Muscle of leg (tissue), 11 donors: ENCODE measurements around the gene ZNF556. TPM values are rescaled to one million over a fixed set of nuclear protein-coding genes. Genes with fewer than 3 reads are reported as not detected.
"Not testable (repeated sequence)": the region's sequence is repeated elsewhere in the genome, so short reads cannot be mapped to it uniquely, and the experiment has no call there.

ENCODE experiments used
- DNase-seq: peaks from one replicate; pipeline ENCODE4 v3.0.0; 2013
- H3K27ac ChIP-seq: one replicate; pipeline ENCODE4 v1.5.1; 2013; ENCODE audit warnings: mild to moderate bottlenecking, low read length, control low read depth
- H3K27me3 ChIP-seq: one replicate; pipeline ENCODE4 v1.6.1; 2013; ENCODE audit warnings: low read length; ENCODE audit not compliant: control insufficient read depth, insufficient read depth
- H3K36me3 ChIP-seq: one replicate; pipeline ENCODE4 v1.6.1; 2013; ENCODE audit warnings: low read length; ENCODE audit not compliant: control insufficient read depth, insufficient read depth
- H3K4me1 ChIP-seq: one replicate; pipeline ENCODE4 v1.6.1; 2013; ENCODE audit warnings: low read length; ENCODE audit not compliant: control insufficient read depth, insufficient read depth
- H3K4me3 ChIP-seq: one replicate; pipeline ENCODE4 v1.5.1; 2013; ENCODE audit warnings: low read length, control low read depth
- H3K9me3 ChIP-seq: replicated peaks from 2 replicates; pipeline ENCODE4 v1.6.1; 2013; ENCODE audit warnings: low read depth, low read length; ENCODE audit not compliant: control insufficient read depth
- WGBS: methylation state at CpG from one replicate; pipeline ENCODE4 v1.1.5; 2013; ENCODE audit warnings: missing lambda C conversion rate; ENCODE audit not compliant: insufficient coverage; 5-methylcytosine and 5-hydroxymethylcytosine counted together
- polyA plus RNA-seq, 8 donors: library from polyadenylated mRNA; unstranded; fragments of 120-200 nt; gene quantifications; one replicate each; pipeline versions ENCODE4 v1.2.1 to v1.2.3, GENCODE V29; 2013; ENCODE audit warnings: inconsistent platforms in 1 of 8, low replicate concordance in 1 of 8; ENCODE audit not compliant: insufficient read length in 8 of 8, insufficient read depth in 1 of 8
- total RNA-seq: library from RNA; stranded (reverse); fragments of 120-200 nt; gene quantifications from one replicate; pipeline ENCODE4 v1.2.4, GENCODE V29; 2013

The ZNF556 gene
- total and polyA plus RNA-seq, 9 donors = 20.7 to 38.3 (median 34.8) TPM

- not testable (repeated sequence) for H3K9me3 ChIP-seq, H3K36me3 ChIP-seq, H3K4me1 ChIP-seq, H3K27me3 ChIP-seq, H3K4me3 ChIP-seq, DNase-seq, H3K27ac ChIP-seq
- 89% methylated on average over 12 of the region's 13 CpGs for WGBS
Measured at GRCh38 chr19:2903326-2903725, 36.2 kb downstream of the ZNF556 start.

GRCh38 chr19:2905918-2906519 lies 38.9 kb downstream of the ZNF556 start:
- DNase-seq = no peak
- 95% methylated on average over 6 of the region's 11 CpGs for WGBS
- H3K27me3 ChIP-seq = no peaks in the 10 kb centered on the region

GRCh38 chr19:2906631-2907195 lies 39.6 kb downstream of the ZNF556 start:
- Histone ChIP-seq H3K4me3 (no peak overlapping the region), H3K27me3 (no peaks in the 10 kb centered on the region), H3K4me1 (peaks cover 3% of the 10 kb centered on the region), H3K36me3 (no peaks in the 10 kb centered on the region), H3K9me3 (no peaks in the 10 kb centered on the region), H3K27ac (no peak overlapping the region)
- no peak for DNase-seq
- 84% methylated on average over 11 of the region's 20 CpGs for WGBS

More at GRCh38 chr19:2905918-2906519, 38.9 kb downstream of the ZNF556 start:
- Histone ChIP-seq H3K4me3 (no peak overlapping the region), H3K36me3 (no peaks in the 10 kb centered on the region), H3K9me3 (no peaks in the 10 kb centered on the region), H3K4me1 (peaks cover 9% of the 10 kb centered on the region), H3K27ac (no peak overlapping the region)

- H3K27ac ChIP-seq = no peak overlapping the region
- 100% methylated on average over 1 of the region's 5 CpGs for WGBS
- H3K9me3 ChIP-seq = peaks cover 9% of the 10 kb centered on the region
- H3K4me1 ChIP-seq = no peaks in the 10 kb centered on the region
- no peak overlapping the region for H3K4me3 ChIP-seq
- peaks cover 12% of the 10 kb centered on the region for H3K36me3 ChIP-seq
- no peak for DNase-seq
- H3K27me3 ChIP-seq = no peaks in the 10 kb centered on the region
Measured at GRCh38 chr19:2912306-2912705, 45.2 kb downstream of the ZNF556 start.

GRCh38 chr19:2917275-2918184 lies 50.4 kb downstream of the ZNF556 start:
- H3K36me3 ChIP-seq = peaks cover 20% of the 10 kb centered on the region
- DNase-seq = no peak
- H3K27ac ChIP-seq = no peak overlapping the region
- H3K4me3 ChIP-seq = no peak overlapping the region
- no peaks in the 10 kb centered on the region for H3K4me1 ChIP-seq
- peaks cover 7% of the 10 kb centered on the region for H3K9me3 ChIP-seq
- H3K27me3 ChIP-seq = no peaks in the 10 kb centered on the region
- 95% methylated on average over 6 of the region's 16 CpGs for WGBS

GRCh38 chr19:2922987-2923386 lies 55.9 kb downstream of the ZNF556 start:
- peaks cover 3% of the 10 kb centered on the region for H3K9me3 ChIP-seq
- no peak overlapping the region for H3K4me3 ChIP-seq
- peaks cover 5% of the 10 kb centered on the region for H3K36me3 ChIP-seq
- 31% methylated on average over 2 of the region's 5 CpGs for WGBS
- no peak overlapping the region for H3K27ac ChIP-seq
- no peaks in the 10 kb centered on the region for H3K27me3 ChIP-seq
- no peak for DNase-seq
- peaks cover 8% of the 10 kb centered on the region for H3K4me1 ChIP-seq

- Histone ChIP-seq H3K27ac (no peak overlapping the region), H3K9me3 (peaks cover 3% of the 10 kb centered on the region), H3K4me1 (peaks cover 8% of the 10 kb centered on the region), H3K36me3 (peaks cover 4% of the 10 kb centered on the region), H3K27me3 (no peaks in the 10 kb centered on the region), H3K4me3 (no peak overlapping the region)
- peak; percentile 73 for DNase-seq
- WGBS = 11% methylated on average over 3 of the region's 4 CpGs
Measured at GRCh38 chr19:2923510-2923909, 56.4 kb downstream of the ZNF556 start.

- DNase-seq = no peak
- WGBS = 77% methylated on average over 47 of the region's 53 CpGs
- Histone ChIP-seq H3K36me3 (peaks cover 7% of the 10 kb centered on the region), H3K4me3 (no peak overlapping the region), H3K9me3 (peaks cover 5% of the 10 kb centered on the region), H3K4me1 (peaks cover 8% of the 10 kb centered on the region), H3K27me3 (no peaks in the 10 kb centered on the region), H3K27ac (no peak overlapping the region)
Measured at GRCh38 chr19:2926341-2927031, 59.4 kb downstream of the ZNF556 start.

- Histone ChIP-seq H3K36me3 (peaks cover 7% of the 10 kb centered on the region), H3K27ac (no peak overlapping the region), H3K27me3 (no peaks in the 10 kb centered on the region), H3K9me3 (peaks cover 5% of the 10 kb centered on the region), H3K4me1 (peaks cover 8% of the 10 kb centered on the region), H3K4me3 (no peak overlapping the region)
- DNase-seq = no peak
- 90% methylated on average over 16 of the region's 18 CpGs for WGBS
Measured at GRCh38 chr19:2927032-2927430, 59.9 kb downstream of the ZNF556 start.
